ENCODE data around the gene PRKAG1.

PRKAG1 gene

GRCh38 chr12:49049566-49050224 lies 31.1 kb upstream of the PRKAG1 start:
- no peak for DNase-seq

GRCh38 chr12:49048953-49049352 lies 30.4 kb upstream of the PRKAG1 start:
- DNase-seq = no peak

DNA sequence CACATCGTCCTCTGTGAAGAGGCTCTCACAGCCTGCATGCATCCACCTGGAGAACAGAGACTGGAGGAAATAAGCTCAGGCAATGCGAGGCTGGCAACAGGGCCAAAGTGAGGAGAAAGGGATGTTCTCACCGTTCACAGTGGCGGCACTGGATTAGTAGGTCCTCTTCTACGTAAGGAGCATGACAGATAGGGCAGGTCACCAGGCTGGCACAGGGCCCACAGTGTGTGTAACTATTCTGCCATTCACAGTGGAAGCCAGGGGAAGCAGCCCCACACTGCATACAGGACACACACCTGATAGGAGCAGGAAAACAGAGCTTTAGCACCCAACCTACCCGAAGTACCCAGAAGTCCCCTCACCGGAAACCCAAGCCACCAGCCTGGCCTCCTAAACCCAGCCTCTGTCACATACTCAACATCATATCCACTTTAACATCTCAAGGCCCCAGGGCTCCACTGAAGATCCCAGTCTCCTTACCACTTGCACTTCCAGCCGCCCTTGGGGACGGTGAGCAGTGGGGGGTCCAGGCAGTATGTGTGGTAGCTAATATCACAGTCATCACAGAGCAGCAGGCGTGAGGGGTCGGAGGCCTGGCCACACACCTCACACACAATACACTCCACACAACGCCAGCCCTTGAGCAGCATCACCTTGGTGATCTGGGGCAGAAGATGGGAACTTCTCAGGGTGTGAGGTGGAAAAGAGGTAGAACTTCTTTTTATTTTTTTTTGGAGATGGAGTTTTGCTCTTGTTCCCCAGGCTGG lies 27.7 kb upstream of the PRKAG1 start:
- DNase-seq = no peak

DNA sequence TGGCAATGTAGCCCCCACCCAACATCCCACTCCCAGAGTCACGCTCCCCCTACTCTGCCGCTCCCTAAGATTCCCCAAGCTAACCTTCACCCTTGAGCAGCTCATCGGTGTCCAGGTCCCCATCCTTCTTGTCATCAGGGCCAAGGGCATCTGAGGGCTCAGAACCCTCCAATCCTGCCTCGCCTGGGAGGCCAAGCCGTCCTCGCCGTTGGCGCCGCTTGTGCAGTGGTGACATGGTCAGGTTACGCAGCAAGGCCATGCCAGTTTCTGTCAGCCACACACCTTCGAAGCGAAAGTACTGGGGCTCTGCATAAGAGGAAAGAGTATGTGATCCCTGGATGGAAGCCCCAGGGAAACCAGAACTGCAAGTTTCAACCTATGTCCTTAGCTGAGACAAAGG lies 26.1 kb upstream of the PRKAG1 start:
- no peak for DNase-seq

DNA sequence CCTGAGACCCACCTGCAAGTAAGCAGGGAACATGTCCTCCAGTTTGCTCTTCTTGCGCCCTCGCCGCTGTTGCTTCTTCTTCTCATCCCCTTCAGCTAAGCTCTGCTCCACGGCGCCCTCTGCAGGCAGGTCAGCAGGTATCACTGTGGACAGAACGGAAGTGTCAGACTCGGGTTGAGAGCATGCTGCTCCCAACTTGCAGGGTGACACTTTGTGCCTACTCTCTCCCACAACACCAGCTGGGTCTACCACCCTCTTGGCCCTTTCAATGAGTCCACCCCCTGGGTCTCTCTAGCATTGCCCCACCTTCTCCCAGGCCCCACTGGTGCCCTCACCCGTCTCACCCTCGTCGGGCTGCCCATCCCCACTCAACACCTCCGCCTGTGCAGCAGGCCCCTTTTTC lies 25.3 kb upstream of the PRKAG1 start:
- DNase-seq = no peak

DNA sequence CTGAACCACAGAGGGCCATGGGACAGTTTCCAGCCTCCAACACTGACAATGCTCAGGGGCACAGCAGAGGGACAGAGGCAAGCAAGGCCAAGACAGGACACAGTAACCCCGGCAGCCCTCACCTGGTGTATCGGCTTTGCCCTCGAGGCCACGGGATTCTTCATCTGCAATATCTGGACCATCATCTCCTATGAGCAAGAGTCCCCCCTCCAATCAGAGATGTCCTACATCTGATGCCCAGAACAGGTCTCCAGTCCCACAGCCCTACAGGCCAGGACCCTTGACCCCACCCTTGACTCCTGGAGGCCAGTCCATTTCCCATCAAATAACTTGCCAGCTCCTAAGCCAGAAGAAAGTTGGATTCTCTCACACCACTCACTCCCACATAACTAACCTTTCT lies 24.7 kb upstream of the PRKAG1 start:
- DNase-seq = no peak

DNA sequence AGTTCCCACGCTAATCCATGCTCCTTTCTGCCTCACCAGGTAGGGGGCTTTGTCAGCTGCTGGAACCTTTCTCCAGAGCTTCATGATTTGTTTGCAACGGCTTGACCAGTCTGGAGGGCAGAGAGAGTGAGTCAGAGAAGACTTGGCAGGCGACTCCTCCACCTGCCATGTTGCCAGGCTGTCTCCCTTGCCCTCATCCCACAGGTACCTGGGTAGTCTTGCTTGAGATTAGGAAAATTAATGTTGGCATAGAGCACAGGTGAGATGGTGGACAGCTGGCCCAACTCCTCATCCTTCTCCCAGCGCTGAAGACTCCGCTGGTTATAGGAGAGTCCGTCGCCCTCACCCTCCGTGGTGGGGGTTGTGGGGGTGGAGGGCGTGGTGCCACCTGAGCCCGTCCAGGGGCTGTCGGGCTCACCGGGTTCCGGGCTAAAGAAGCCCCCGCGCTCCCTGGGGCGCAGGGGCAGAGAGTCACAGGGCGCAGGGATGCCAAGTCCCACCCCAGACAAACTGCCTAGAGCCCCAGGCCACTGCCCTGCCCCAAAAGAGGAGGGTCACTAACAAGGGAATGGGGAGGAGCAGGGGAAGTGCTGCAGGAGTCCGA lies 23.4 kb upstream of the PRKAG1 start:
- no peak for DNase-seq

DNA sequence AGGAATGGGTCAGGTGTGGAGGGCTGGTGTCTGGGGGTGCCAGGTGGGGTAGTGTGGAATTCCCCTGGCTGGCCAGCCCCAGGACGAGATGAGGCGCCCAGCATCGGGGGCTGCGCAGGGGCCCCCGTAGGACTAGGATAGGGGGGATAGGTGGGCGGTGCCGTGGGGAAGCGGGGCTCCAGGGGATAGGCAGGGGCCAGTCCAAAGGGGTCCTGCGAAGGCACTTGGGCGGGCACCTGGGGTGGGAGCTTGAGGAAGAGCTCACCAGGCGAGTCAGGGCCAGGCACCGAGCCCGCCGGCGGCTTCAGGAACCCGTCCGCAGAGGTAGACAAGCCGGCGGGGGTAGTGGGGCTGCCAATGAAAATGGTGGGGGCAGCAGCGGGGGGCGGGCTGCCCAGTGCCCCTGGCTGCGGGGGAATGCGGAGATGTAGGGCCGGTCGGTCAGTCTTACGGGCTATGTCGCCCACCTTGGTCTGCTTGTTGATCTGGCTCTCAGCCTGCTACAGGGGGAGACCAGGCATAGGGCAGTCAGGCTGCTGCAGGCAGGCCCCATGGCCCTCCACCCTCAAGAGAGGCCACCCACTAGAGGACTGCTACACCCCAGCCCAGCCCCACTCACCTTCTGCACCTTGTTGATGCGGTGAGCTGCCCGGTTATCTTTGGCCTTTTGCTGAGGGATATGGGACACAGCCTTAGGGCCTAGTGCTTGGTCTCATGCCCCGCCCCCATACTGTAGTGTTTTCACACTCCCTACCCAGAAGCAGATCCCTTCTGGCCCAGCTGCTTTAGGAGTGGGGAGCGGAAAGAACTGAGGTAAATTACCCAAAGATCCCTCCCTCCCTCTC lies 22.7 kb upstream of the PRKAG1 start:
- no peak for DNase-seq

DNA sequence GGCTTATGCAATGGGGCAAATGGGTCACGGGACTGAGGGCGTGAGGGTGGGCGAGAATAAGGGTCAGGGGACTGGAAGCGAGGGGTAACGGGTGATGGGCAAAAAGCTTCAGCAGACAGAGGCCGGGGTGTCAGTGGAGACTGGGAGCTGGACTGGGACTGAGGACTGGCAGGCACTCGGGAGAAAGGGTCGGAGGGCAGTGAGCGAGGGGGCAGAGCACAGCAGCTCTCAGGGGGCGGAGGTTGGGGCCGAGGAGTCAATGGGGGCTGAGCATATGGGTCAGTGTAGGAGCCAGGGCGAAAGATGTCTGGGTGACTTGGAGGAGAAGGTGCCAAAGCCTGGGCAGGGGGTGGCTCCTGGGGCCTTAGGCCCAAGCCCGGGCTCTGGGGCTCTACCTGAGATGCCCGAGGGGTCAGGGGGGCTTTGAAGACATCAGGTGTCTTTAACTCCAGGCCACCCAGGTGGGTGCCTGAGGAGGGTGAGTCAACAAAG lies 21.8 kb upstream of the PRKAG1 start:
- DNase-seq = no peak

DNA sequence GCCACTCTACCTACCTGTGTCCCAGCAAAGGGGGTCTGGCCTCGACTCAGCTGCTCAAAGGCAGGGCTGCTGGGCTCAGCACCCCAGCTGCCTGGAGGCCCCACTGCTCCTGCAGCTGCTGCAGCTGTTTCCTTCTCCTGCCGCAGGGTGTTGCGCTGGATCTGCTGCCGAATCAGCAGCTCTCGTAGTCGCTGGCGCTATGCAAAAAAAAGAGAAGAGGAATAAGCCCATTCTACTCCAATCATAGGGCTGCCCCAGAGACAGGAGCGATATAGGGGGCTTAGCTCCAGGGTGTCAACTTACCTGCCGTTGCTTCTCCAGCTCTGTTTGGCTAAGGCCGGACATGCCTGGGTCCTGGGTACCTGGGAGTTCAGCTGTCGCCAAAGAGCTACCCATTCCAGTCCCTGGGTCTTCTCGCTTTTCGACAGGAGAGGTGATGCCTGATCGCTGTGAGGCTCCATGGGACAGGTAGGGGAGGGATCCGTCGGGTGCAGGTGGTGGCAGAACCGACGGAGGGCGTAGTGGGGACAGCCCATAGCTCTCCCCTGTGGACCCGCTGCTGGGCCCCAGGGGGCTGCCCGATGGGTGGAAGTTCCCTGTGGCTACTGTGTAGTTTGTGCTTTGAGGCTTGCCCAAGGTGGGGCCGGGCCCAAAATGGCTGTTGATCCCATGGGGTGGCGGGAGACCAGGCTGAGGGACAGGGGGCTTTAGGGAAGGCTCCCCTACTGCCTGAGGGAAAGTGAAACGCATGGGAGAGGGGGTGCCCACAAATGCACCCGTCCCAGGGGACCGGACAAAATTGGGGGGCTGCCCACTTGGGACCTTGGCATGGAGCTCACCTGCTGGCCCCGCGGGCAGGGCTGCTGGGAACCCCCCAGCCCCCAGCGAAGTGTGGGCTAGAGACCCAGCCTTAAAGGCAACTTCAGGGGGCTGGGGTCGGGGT lies 21.1 kb upstream of the PRKAG1 start:
- DNase-seq = no peak

DNA sequence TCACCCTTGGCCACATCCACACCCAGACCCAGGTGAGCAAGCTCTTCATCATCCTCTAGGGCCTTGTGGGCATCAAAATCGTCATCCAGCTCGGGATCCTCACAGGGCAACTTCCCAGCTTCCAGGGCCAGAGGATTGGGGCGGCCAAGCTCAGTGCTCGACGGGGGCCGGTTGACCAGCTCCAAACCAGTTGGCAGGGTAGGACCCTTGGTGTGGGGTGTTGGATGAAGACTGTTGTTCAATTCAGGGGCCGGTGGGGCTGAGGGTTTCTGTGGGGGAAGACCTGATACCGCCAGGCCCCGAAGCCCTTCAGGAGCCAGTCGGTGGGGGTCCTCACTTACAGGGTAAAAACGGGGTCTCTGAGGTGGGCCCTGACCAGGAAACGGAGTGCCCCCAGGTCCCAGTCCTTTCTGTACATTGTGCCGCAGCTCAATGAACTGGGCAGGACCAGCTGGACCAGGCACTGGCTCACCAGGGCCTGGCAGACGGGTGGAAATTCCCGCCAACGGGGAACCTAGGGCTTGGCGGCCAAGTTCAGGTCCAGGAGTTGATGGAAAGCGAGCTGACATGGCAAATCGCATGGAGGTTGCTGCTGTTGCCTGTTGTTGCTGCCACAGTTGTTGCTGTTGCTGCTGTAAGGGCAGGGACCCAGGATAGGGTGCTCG lies 19.8 kb upstream of the PRKAG1 start:
- no peak for DNase-seq

DNA sequence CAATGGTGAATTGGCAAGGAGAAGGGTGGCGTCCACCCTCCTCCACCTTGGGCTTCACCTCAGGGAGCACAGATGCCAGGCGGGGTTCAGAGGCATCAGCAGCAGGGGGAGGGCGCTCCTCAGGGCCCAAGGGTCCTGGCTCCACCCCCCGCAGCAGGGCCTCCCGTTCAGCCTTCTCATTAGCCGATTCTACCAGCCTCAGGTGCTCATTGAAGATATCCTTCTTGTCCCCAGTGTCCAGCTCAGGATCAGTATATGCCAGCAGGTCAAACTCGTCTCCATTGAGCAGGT lies 19.3 kb upstream of the PRKAG1 start:
- DNase-seq = no peak

DNA sequence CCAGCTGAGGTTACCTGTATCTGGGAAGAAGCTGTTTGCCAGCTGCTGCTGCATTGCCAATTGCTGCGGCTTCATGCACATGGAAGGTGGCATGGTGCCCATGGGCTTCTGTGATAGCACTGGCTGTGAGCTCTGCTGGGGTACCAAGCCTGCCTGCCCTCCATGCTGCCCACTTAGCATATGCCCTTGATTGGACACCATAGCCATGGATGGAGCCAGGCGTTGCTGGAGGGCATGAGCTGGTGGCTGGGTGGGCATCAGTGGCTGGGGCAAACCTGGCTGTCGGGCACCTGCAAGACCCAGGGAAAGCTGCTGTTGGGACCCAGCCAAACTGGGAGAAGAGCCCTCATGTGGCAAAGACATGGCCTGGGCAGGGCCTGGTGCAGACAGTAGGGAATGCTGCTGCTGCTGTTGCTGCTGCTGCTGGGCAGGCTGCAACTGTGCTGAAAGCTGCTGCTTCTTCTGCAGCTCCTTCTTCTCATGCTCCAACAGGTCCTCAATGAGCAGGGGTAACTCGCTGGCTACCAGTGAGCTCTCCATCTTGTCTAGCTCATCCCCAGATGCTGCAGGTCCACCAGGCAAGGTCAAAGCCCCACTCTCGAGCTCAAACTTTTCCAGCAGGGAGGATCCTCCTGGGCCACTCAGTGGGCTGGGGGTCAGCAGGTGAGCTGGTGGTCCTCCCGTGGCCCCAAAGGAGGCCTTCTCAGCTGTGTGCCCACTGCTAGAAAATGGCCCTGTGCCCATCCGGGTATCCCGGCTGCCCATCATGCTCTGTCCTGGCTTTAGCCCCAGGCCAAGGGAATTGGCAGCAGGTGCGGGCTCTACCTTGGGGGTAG lies 18.8 kb upstream of the PRKAG1 start:
- no peak for DNase-seq

GRCh38 chr12:49036029-49036428 lies 17.5 kb upstream of the PRKAG1 start:
- no peak for DNase-seq

DNA sequence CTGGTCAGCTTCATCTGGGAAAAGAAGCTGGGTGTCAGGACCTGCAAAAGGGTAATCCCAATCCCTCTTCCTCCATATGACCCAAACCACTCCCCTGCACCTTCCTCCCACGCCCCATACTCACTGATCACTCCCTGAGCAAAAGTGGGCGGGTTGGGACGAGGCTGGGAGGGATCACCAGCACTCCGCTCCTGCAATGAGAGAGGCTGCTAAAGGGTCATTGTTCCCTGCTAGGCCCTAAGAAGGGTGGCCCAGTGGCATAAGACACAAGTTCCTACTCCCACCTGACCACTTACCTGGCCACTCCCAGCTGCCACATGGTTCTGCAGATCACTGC lies 15.7 kb upstream of the PRKAG1 start:
- DNase-seq = no peak

GRCh38 chr12:49033611-49034285 lies 15.2 kb upstream of the PRKAG1 start:
- DNase-seq = no peak

GRCh38 chr12:49032679-49033447 lies 14.3 kb upstream of the PRKAG1 start:
- no peak for DNase-seq

GRCh38 chr12:49032276-49032675 lies 13.7 kb upstream of the PRKAG1 start:
- DNase-seq = no peak

DNA sequence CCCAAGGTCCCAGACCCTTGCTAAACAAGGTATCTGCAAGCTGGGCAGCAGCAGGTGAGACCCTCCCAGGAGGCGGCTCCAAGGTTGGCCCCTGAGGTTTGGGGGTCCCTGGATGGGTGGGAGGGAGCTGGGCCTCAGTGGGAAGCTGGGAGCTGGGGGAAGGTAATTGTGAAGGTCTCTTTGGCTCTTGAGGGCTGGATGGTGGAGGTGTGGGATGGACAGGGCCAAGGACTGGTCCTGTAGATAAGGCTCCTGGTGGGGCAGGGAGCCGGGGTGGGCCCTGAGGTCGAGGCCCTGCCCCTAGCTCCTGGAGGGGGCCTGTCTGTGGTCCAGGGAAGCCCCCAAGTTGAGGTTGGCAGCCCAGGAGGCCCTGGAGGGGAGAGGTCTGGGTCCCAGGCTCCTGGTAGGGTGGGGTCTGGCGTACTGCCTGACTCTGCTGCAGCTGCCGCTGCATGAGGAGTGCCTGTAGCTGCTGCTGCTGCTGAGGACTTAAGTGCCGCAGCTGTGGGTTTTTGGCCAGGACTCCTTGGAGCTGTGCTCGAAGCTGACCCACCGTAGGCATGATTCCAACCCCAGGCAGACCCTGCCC lies 13.1 kb upstream of the PRKAG1 start:
- no peak for DNase-seq

Data from DMS79 (cell line).